HG03354 (cell line): ENCODE measurements around the gene MIGA1.

Source experiments
- ATAC-seq: cut with Tn5 transposase; IDR thresholded peaks from one replicate; pipeline ENCODE4 v1.9.1; 2021; ENCODE audit warnings: mild to moderate bottlenecking; ENCODE audit not compliant: unreplicated experiment, poor library complexity, severe bottlenecking

The MIGA1 gene

DNA sequence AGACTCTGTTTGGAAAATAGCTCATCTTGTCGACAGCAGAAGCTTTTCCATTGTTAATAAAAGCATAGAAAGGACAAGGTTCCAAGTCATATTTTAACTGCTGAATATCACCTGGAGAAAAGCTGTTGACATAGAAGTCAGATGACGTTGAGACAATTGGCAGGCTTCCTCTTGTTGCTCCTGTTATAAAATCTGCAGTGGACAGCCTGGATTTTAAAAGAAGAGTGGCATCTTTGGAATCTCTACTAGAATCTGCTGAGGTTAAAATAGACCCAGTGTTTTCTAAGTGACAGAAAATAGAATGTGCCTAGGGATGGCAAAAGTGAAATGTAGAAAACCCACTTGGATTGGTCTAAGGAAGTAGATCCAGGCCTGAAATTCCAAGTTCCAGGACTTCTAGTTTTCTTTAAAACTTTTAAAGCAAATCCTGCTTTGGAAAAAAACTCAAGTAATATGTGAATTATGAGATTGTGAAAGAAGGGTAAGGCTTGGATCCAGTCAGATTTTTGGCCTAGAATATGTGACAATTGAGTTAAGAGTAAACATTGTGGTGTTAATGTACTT lies 55.4 kb downstream of the MIGA1 start:
- ATAC-seq: no peak

DNA sequence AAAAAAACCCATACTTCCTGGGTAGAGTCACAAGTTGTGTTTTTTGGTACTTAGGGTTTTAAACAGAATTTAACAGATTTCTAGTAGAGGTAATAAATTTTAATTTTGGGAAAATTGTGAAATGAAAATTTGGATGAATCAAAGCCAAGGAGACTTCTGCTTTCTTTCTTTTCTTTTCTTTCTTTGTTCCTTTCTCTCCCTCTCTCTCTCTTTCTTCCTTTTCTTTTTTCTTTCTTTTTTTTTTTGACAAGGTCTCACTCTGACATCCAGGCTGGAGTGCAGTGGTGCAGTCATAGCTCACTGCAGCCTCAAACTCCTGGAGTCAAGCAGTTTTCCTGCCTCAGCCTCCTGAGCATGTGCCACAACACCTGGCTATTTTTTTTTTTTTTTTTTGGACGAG lies 62.1 kb downstream of the MIGA1 start:
- ATAC-seq: no peak

GRCh38 chr1:77845951-77846350 lies 66.5 kb downstream of the MIGA1 start:
- no peak for ATAC-seq

- ATAC-seq: no peak
Observed at GRCh38 chr1:77846966-77847365, 67.5 kb downstream of the MIGA1 start.

DNA sequence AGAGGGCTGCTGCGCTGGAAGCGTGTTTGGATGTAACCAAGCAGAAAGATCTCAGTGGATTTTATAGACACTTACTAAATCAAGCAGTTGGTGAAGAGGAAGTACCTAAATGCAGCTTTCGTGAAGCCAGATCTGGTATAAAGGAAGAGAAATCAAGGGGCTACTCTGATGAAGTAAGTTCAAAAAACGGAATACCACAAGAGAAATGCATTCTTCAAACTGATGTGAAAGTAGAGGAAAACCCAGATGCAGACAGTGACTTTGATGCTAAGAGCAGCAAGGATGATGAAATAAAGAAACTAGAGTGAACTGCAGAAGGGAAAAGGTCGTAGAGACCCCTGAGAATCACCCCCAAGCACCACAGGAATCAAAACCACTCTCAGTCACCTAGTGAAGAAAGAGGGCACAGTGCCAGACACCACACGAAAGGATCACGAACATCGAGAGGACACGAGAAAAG lies 68.2 kb downstream of the MIGA1 start:
- ATAC-seq: peak; percentile 57

DNA sequence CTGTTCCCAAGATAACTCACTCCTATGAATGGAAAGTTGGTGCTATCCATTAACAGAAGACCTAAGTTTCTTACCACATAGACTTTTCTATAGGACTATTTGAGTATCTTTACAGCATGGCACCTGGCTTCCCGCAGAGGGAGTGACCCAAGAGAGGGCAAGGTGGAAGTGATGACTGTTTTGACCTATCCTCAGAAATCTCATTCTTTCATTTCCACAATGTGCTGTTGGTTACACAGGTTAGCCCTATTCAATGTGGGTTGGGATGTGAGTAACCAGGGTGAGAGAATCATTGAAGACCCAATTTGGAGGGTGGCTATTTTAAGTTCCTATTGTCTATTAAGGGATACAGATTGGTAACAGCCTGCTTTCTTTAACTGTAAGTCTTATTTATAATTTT lies 70.6 kb downstream of the MIGA1 start:
- ATAC-seq: no peak

- no peak for ATAC-seq
Observed at GRCh38 chr1:77857552-77857951, 78.1 kb downstream of the MIGA1 start.

DNA sequence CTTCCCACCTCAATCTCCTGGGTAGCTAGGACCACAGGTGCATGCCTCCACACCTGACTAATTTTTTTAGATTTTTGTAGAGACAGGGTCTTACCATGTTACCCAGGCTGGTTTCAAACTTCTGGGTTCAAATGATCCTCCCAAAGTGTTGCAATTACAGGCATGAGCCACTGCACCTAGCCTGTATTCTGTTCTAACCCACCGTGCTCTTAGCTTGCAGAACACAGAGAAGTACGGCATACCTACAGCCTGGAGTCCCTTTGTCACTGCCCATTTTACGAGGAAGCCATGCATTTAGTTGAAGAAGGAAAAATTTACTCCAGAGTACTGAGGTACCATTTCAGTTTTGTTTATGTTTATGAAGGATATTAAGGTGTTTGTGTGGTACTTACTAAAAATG lies 79.3 kb downstream of the MIGA1 start:
- no peak for ATAC-seq

DNA sequence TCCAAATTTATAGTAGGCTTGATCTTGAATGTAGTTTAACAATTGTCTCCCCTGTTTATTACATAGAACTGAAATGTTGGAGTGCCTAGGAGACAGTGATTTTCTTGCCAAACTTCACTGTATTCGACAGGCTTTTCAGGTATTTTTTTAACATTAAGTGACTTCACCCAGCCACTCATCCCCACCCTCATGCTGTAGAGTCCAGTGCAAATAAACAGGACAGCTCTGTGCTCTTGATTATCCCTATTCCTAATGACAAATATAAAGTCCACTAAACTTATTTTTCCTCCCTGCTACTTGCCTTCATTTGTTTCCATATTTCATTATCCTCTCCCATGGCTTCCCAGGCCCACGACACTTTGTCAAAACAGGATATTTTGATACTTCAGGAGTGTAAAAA lies 79.8 kb downstream of the MIGA1 start:
- no peak for ATAC-seq

DNA sequence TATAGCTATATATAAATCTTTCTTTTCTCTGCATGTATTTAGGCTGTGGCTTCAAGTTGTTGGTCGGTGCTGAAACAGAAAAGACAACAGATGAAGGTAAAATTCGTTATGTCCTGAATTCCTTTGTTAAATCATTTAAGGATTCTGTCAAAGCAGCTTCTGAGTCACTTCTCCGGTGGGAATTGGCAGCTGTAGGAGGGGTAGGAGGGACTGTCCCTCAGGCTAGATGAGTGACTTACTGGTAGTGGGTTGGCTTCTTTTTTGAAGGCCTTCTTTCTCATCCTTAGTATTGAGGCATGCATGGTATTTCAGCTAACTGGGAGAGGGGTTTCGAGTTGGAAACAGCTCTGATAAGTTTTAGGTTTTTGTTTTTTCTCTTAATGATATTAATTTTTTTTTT lies 86.8 kb downstream of the MIGA1 start:
- ATAC-seq: no peak

GRCh38 chr1:77872645-77873044 lies 93.2 kb downstream of the MIGA1 start:
- no peak for ATAC-seq

DNA sequence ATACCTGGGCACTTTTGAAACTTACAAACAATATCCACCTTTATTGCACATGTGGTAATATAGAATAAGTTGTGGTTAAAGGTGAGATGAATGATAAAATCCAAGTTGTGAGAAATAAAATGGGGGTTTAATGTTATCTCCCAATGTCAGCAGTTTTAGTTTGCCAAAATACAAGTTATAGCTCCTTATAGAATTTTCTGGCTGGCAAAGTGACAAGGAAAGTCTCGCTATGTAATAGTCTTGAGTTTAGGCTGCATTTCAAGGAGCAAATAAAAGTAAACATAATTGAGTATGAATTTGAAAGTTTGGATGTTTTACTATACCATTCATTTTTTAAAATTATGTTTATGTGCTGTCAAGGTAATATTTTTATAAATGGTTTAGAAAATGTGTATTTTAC lies 94.0 kb downstream of the MIGA1 start:
- ATAC-seq: no peak

- ATAC-seq: no peak
Observed at GRCh38 chr1:77874804-77875445, 95.5 kb downstream of the MIGA1 start.

DNA sequence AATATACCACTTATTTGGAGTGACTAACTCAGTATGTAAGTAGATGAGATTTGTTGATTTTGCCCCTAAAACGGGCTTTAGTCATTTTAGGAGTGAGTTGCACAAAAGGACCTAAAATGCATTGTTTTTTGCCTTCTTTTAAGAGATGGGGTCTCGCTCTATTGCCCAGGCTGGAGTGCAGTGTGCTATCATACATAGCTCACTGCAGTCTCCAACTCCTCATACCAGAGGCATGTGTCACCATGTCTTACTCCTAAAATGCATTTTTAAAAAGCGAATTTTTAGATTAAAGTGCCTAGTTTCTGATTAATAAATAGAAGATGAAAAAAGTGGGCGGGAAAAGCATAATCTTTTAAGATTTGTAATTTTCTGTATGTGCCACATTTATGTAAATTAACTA lies 97.4 kb downstream of the MIGA1 start:
- ATAC-seq: no peak

- no peak for ATAC-seq
Observed at GRCh38 chr1:77881061-77881460, 101.6 kb downstream of the MIGA1 start.

DNA sequence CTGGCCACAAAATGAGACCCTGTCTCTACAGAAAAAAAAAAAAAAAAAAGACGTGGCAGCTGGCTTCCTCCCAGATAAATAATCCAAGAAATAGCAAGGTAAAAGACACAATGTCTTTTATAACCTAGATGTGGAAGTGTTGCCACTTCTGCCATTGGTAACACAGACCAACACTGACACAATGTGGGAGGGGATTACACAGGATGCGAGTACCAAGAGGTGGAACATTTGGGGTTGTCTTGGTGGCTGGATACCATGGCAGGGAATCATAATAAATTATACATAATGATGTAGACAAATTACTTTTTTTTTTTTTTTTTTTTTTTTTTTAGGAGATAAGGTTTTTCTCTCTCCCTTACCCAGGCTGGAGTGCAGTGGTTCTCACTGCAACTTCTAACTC lies 103.0 kb downstream of the MIGA1 start:
- no peak for ATAC-seq

DNA sequence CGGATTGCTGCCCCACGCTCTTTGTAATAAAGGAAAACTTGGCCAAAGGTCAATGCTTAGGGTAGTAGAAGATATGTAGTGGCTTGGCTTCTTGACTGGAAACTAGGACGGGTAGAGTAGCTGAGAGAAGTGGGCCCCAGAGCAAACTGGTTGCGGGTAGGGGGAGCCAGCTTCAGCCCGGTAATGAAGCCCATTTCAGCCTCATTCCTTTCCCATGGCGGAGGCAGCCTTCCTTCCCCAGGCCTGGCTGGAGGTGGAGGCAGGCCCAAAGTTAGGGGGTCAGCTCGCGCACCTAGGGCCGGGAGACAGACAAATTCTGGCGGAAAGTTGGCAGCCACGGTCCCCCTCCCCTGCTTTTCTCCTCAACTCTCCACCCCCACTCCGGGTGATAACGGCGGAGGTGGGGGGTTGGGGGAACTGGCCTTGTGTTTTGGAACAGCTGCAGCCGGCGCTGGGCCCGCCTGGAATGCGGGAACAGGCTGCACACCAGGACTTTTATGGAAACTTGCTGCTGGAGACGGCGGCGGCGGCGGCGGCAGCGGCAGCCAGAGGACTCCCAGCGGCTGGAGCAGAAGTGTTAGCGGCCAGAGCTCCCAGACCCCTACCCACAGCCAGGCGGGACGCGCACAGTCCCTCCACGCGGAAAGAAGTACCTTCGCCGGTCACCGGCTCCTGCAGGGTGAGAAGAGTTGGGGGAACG lies 108.8 kb downstream of the MIGA1 start, which contains the start of gene NEXN:
Gene NEXN, plus strand, starts transcription at position 544 of the 700 bp plus-strand sequence. CDS start 27,483 bp downstream, outside the sequence.
- ATAC-seq: peak; percentile 32

DNA sequence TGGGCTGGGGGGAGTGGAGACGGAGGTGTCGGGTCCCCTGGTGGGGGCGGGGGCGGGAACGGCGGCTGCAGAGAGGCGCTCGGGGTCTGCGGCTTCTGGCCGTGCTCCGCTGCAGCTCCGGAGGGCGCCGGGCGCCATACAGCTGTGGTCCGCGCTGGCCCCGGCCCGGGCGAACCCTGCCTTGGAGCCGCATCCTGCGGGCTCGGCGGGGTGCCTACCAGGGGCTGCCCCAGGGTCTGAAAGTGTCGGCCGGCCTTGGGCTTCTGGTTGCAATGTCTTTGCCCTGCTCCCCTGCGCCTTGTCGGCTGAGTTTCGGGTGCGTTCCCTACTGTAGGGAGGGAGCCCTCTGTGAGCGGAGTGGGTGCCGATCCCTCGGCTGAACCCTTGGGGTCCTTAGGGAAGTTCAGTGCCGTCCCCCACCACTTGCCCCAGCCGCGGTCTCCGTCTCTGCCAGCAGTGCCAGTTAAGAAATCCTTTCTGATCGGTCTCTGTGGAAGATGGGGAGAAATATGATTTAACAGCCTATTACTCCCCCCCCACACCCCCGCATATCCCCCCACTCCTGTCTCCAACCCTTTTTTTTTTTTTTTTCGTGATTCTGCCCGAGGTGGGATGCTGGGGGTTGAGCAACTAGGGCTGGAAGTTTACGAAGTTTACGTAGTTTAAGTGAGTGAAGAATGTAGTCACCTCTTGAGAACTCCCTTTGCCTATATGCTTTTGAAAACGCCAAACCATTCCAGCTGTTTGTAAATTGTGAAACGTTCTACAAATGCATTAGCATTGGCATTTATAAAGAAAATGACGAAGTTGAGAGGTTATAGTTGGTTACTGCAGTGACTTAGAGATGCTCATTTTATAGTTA lies 109.6 kb downstream of the MIGA1 start:
- peak; percentile 80 for ATAC-seq

DNA sequence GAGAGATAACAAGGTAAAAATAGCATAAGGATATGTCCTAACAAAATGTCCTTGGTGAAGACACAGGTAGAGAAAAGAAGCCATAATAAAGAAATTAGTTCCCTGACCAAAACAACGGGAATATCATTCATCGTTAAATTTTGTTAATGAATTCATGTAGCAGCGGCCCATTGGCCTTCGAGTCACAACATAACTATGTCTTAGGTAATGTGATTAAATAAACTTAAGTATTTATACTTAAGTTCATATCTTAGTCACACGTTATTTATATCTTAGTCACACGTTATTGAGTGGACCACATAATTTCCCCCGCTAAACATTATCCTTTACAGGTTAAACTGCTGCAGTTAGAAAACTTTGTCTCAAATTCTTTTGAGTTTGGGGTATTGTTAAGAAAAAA lies 110.2 kb downstream of the MIGA1 start:
- ATAC-seq: no peak

GRCh38 chr1:77891200-77891599 lies 111.8 kb downstream of the MIGA1 start:
- ATAC-seq: no peak
